ENCODE measurements around the gene SDHB.

The SDHB gene

DNA sequence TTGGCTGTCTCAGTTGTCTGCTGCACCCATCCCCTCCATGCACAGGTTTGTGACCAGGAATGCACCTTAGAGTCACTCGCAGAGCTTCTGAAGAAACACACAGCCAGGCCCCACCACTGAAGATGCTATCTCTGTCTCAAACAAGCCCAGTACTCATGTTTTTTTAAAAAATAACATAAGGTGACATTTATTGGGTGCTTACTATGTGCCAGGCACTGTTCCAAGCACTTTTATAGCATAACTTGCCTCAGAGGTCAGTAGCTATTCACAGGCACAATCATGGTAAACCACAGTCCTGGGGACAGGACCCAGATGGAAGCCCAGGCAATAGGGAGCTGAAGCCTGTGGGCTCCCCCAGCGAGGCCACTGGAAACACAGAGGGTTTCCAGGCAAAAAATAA is 33.3 kb downstream of the SDHB start:
- Histone ChIP-seq H3K4me1 (ENCODE audit: control insufficient read depth, insufficient read depth, low read length) (no peaks in the 10 kb centered on the region), H3K4me3 (ENCODE audit: low read depth, low read length) (no peak overlapping the region), H3K27ac (ENCODE audit: extremely low read depth, low read depth, low read length) (no peak overlapping the region), H3K9me3 (ENCODE audit: control insufficient read depth, insufficient read depth, low read depth, low read length) (no peaks in the 10 kb centered on the region), H3K36me3 (ENCODE audit: control insufficient read depth in 2 of 2, insufficient read depth in 1 of 2, low read length in 2 of 2) (peaks cover 35 to 80% of the 10 kb centered on the region in 2 experiments)
- POLR2A ChIA-PET: interaction anchor here (0.6 to 1.0 kb wide), 3 partner anchors 8 to 40 kb away, joined by 3 to 5 read pairs (median 3); partner anchors contain the start of gene ATP13A2
- CTCF ChIA-PET: no interaction called here
- TF ChIP-seq ZNF555 (tag by site-specific recombination; conservative IDR thresholded peaks at IDR 0.05) (no peak), ZNF501 (tag by site-specific recombination; IDR thresholded peaks at IDR 0.05) (no peak), RBAK (tag by site-specific recombination; IDR thresholded peaks at IDR 0.05) (no peak), ZNF664 (tag by site-specific recombination; IDR thresholded peaks at IDR 0.05) (no peak), GLI2 (tag by site-specific recombination; IDR thresholded peaks at IDR 0.05; ENCODE audit: borderline replicate concordance, low read depth) (no peak), SETDB1 (IDR thresholded peaks at IDR 0.05; ENCODE audit: insufficient read length, low read length) (no peak), BCL11B (tag by site-specific recombination; IDR thresholded peaks at IDR 0.05; ENCODE audit: low read depth) (no peak), ZNF544 (tag by site-specific recombination; IDR thresholded peaks at IDR 0.05) (no peak), ZBTB1 (tag by site-specific recombination; IDR thresholded peaks at IDR 0.05) (no peak), ZNF174 (tag by site-specific recombination; IDR thresholded peaks at IDR 0.05) (no peak)
- TF ChIP-seq, protein P1, sequence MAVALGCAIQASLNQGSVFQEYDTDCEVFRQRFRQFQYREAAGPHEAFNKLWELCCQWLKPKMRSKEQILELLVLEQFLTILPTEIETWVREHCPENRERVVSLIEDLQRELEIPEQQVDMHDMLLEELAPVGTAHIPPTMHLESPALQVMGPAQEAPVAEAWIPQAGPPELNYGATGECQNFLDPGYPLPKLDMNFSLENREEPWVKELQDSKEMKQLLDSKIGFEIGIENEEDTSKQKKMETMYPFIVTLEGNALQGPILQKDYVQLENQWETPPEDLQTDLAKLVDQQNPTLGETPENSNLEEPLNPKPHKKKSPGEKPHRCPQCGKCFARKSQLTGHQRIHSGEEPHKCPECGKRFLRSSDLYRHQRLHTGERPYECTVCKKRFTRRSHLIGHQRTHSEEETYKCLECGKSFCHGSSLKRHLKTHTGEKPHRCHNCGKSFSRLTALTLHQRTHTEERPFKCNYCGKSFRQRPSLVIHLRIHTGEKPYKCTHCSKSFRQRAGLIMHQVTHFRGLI (tag by site-specific recombination; IDR thresholded peaks at IDR 0.05): no peak

DNA sequence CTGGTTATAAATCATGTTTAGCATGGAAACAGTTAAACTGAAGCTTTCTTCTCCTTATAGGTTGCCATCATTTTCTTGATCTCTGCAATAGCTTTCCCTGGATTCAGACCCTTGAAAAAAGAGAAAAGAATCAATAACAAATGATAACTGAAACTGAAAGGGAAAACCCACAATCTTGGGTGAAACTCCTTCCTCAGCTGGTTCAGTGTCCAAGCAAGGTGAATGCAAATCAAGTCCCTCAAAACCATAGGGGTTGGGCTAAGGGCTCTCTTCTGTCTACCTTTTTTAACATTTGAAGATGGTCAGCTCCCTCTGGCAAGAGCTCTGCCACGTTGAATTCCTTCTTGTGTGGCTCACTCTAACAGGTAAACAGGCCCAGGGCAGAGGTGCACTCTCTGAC is 35.0 kb downstream of the SDHB start:
- H3K36me3 ChIP-seq (ENCODE audit: control insufficient read depth in 2 of 2, insufficient read depth in 1 of 2, low read length in 2 of 2): peaks cover 29 to 64% of the 10 kb centered on the region in 2 experiments
- no peaks in the 10 kb centered on the region for H3K4me1 ChIP-seq (ENCODE audit: control insufficient read depth, insufficient read depth, low read length)
- ChIA-PET POLR2A (interaction anchor here (0.8 to 1.2 kb wide), 2 partner anchors 19 to 67 kb away, joined by 3 read pairs; no protein-coding TSS in a partner anchor), CTCF (interaction anchor here (0.7 to 1.6 kb wide), 4 partner anchors 56 to 116 kb away, joined by 3 to 7 read pairs (median 4); no protein-coding TSS in a partner anchor)
- H3K4me3 ChIP-seq (ENCODE audit: low read depth, low read length): no peak overlapping the region
- H3K9me3 ChIP-seq (ENCODE audit: control insufficient read depth, insufficient read depth, low read depth, low read length): no peaks in the 10 kb centered on the region
- H3K27ac ChIP-seq (ENCODE audit: extremely low read depth, low read depth, low read length): peak overlapping the region; percentile 5; the same call in 1 of the 2 replicates
- TF ChIP-seq PRDM1 (tag by site-specific recombination; IDR thresholded peaks at IDR 0.05): peak; percentile 76
- no peak for TF ChIP-seq KLF10 (tag by site-specific recombination; IDR thresholded peaks at IDR 0.05)

DNA sequence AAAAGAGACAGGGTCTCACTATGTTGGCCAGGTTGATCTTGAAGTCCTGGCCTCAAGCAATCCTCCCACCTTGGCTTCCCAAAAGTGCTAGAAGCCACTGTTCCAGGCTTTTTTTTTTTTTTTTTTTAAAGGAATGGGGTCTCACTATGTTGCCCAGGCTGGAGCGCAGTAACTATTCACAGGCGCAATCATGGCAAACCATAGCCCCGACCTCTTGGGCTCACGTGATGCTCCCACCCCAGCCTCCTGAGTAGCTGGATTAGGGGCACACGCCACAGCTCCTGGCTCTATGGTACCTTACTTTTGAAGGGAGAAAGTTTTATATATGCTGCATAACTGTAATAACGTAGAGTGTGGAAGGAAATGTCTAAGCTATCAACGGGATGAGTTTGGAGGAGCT is 36.4 kb downstream of the SDHB start:
- peak; percentile 77 for TF ChIP-seq ZNF121 (tag by site-specific recombination; IDR thresholded peaks at IDR 0.05)
- TF ChIP-seq BCL11B (tag by site-specific recombination; IDR thresholded peaks at IDR 0.05; ENCODE audit: low read depth): no peak
- ChIA-PET CTCF (interaction anchor here (1.0 to 3.1 kb wide), 3 partner anchors 13 to 57 kb away, joined by 5 to 13 read pairs (median 7); no protein-coding TSS in a partner anchor), POLR2A (no interaction called here)
- Histone ChIP-seq H3K4me1 (ENCODE audit: control insufficient read depth, insufficient read depth, low read length) (no peaks in the 10 kb centered on the region), H3K27ac (ENCODE audit: extremely low read depth, low read depth, low read length) (no peak overlapping the region), H3K4me3 (ENCODE audit: low read depth, low read length) (no peak overlapping the region), H3K9me3 (ENCODE audit: control insufficient read depth, insufficient read depth, low read depth, low read length) (no peaks in the 10 kb centered on the region), H3K36me3 (ENCODE audit: control insufficient read depth in 2 of 2, insufficient read depth in 1 of 2, low read length in 2 of 2) (peaks cover 29 to 50% of the 10 kb centered on the region in 2 experiments)

DNA sequence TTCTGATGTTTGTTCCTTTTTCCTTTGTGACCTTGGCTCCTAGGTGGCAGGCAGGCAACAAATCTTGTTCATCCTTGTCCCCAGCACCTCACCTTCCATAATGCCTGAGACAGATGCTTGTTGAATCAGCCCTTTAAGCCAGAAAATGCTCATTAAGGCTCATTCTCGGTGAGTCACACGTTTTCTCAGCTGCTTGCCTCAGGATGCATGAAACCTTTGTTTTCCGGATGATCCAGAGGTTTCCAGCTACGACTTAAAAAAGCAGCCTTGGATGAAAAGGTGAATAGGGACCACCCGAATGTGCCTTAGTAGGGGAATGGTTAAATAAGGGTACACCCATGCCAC is 37.5 kb downstream of the SDHB start:
- Histone ChIP-seq H3K9me3 (ENCODE audit: control insufficient read depth, insufficient read depth, low read depth, low read length) (no peaks in the 10 kb centered on the region), H3K4me1 (ENCODE audit: control insufficient read depth, insufficient read depth, low read length) (no peaks in the 10 kb centered on the region), H3K4me3 (ENCODE audit: low read depth, low read length) (no peak overlapping the region), H3K27ac (ENCODE audit: extremely low read depth, low read depth, low read length) (no peak overlapping the region), H3K36me3 (ENCODE audit: control insufficient read depth in 2 of 2, insufficient read depth in 1 of 2, low read length in 2 of 2) (peaks cover 24 to 38% of the 10 kb centered on the region in 2 experiments)
- POLR2A ChIA-PET: interaction anchor here (0.6 to 0.7 kb wide), 2 partner anchors 27 to 60 kb away, joined by 3 to 5 read pairs; no protein-coding TSS in a partner anchor
- CTCF ChIA-PET: interaction anchor here (3.1 kb wide), 1 partner anchor 55 kb away, joined by 13 read pairs; no protein-coding TSS in a partner anchor
- no peak for TF ChIP-seq ZNF623 (tag by site-specific recombination; IDR thresholded peaks at IDR 0.05)
- no peak for TF ChIP-seq HOXA7 (CRISPR knock-in tag; IDR thresholded peaks at IDR 0.05; ENCODE audit: borderline replicate concordance)
- TF ChIP-seq SCRT2 (tag by site-specific recombination; IDR thresholded peaks at IDR 0.05): peak; percentile 51
- no peak for TF ChIP-seq ZNF335 (tag by site-specific recombination; conservative IDR thresholded peaks at IDR 0.05)
- no peak for TF ChIP-seq ZNF585B (tag by site-specific recombination; IDR thresholded peaks at IDR 0.05)
- TF ChIP-seq ZNF600 (tag by site-specific recombination; IDR thresholded peaks at IDR 0.05): peak; percentile 38; the same call in 1 of the 2 replicates
- TF ChIP-seq, protein P2, sequence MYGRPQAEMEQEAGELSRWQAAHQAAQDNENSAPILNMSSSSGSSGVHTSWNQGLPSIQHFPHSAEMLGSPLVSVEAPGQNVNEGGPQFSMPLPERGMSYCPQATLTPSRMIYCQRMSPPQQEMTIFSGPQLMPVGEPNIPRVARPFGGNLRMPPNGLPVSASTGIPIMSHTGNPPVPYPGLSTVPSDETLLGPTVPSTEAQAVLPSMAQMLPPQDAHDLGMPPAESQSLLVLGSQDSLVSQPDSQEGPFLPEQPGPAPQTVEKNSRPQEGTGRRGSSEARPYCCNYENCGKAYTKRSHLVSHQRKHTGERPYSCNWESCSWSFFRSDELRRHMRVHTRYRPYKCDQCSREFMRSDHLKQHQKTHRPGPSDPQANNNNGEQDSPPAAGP (tag by site-specific recombination; IDR thresholded peaks at IDR 0.05): 0 out of 2 replicates have a peak, but pooled peaks have one; percentile 57
- TF ChIP-seq ZNF426 (tag by site-specific recombination; IDR thresholded peaks at IDR 0.05): no peak
- no peak for TF ChIP-seq ZNF202 (tag by site-specific recombination; IDR thresholded peaks at IDR 0.05; ENCODE audit: borderline replicate concordance)
- peak; percentile 51; the same call in 1 of the 2 replicates for TF ChIP-seq ZBTB20 (tag by site-specific recombination; IDR thresholded peaks at IDR 0.05)
- TF ChIP-seq KLF7 (tag by site-specific recombination; IDR thresholded peaks at IDR 0.05; ENCODE audit: borderline replicate concordance): no peak
- 0 out of 2 replicates have a peak, but pooled peaks have one; percentile 25 for TF ChIP-seq ZBTB17 (tag by site-specific recombination; IDR thresholded peaks at IDR 0.05)
- no peak for TF ChIP-seq ZNF521 (tag by site-specific recombination; IDR thresholded peaks at IDR 0.05)
- 0 out of 2 replicates have a peak, but pooled peaks have one; percentile 12 for TF ChIP-seq ZNF366 (tag by site-specific recombination; conservative IDR thresholded peaks at IDR 0.05)
- no peak for TF ChIP-seq ZNF664 (tag by site-specific recombination; IDR thresholded peaks at IDR 0.05)

Data from HEK293 (cell line).